Esophagus muscularis mucosa (tissue), 3 donors: ENCODE measurements around the gene PID1.

Experiments
- POLR2A ChIP-seq: fragments of 450-650 bp; IDR thresholded peaks from one replicate; pipeline ENCODE4 v1.6.1; 2017; ENCODE audit warnings: antibody characterized with exemption, moderate library complexity, mild to moderate bottlenecking, low read depth
- TF ChIP-seq, protein P1 (sequence below), 3 experiments: fragments of 200-600 bp in 2 of 3; fragments of 450-650 bp in 1 of 3; sonication (generic) in 2 of 3; IDR thresholded peaks; one replicate each; pipeline ENCODE4 v1.5.1; 2017 to 2019; ENCODE audit warnings: antibody characterized with exemption in 3 of 3, mild to moderate bottlenecking in 2 of 3, moderate library complexity in 1 of 3

DNA sequence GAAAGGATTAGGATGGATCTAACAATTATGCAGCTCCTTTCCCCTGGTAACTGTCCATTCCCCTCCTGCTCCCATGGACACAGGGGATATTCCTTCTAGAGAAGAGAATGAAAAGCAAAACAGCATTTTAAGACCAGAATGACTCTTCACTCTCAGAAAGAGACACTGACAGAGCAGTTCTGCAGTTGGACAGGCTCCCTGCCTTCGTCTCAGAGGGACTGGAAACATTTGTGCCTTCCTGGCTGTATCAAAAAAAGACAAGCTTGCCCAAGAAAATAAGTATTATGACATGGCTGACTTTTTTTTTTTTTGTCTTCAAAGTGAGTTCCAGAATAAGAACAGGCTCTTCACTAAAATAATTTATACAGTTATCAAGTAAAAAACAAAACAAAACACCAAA, 9.5 kb downstream of the PID1 start:
- TF ChIP-seq, protein P1, sequence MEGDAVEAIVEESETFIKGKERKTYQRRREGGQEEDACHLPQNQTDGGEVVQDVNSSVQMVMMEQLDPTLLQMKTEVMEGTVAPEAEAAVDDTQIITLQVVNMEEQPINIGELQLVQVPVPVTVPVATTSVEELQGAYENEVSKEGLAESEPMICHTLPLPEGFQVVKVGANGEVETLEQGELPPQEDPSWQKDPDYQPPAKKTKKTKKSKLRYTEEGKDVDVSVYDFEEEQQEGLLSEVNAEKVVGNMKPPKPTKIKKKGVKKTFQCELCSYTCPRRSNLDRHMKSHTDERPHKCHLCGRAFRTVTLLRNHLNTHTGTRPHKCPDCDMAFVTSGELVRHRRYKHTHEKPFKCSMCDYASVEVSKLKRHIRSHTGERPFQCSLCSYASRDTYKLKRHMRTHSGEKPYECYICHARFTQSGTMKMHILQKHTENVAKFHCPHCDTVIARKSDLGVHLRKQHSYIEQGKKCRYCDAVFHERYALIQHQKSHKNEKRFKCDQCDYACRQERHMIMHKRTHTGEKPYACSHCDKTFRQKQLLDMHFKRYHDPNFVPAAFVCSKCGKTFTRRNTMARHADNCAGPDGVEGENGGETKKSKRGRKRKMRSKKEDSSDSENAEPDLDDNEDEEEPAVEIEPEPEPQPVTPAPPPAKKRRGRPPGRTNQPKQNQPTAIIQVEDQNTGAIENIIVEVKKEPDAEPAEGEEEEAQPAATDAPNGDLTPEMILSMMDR (IDR thresholded peaks at IDR 0.05), result no peak
- TF ChIP-seq POLR2A, result no peak
